HG03571 (cell line): ENCODE data around the gene NOX4.
"Not testable (repeated sequence)": the region's sequence is repeated elsewhere in the genome, so short reads cannot be mapped to it uniquely, and the experiment has no call there.

Experiments
- ATAC-seq: cut with Tn5 transposase; IDR thresholded peaks from one replicate; pipeline ENCODE4 v1.9.1; 2021; ENCODE audit not compliant: unreplicated experiment

NOX4 gene

DNA sequence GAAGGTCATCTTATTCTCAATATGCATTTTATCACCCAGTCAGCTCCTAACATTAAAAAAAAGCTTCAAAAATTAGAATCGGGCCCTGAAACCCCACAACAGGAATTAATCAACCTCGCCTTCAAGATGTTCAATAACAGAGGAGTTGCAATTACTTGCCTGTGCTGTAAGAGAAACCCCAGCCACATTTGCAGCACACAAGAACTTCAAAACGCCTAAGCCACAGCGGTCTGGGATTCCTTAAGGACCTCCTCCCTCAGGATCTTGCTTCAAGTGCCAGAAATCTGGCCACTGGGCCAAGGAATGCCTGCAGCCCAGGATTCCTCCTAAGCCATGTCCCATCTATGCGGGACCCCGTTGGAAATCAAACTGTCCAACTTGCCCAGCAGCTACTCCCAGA lies 108.2 kb downstream of the NOX4 start:
- ATAC-seq, result not testable (repeated sequence)

GRCh38 chr11:89381094-89381493 lies 110.1 kb downstream of the NOX4 start:
- ATAC-seq, result no peak

DNA sequence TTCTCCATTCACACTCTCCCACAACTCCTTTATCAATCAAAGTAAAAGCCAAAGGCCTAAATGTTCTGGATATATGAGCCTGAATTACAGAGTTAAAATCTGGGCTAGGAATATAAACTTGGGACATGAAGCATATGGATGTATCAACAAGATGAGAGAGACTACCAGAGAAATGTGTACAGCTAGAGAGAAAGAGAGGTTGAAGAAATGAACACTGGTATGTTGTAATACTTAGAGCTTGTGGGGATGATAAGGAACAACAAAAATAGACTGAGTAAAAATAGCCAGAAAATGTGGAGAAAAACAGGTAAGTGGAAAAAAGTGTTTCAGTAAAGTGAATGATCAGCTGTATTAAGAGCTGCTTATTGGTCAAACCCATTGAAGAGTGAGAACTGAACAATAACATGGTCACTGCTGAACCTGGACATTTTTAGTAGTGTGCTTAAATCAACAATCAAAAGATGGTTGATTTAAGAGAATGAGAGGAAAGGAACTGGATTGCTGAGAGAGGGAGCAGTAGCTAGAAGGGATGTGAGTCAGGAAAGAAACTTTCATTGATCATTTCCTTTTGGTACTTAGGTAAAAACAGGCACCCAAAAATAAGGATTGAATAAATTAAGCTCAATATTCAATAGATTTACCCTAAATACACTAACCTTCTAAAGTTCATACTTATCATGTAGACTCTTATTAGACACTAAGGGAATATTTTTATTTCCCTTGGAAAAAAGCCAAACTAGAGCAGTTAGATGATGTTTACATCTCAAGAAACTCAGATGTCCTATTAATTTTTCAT lies 111.0 kb downstream of the NOX4 start:
- not testable (repeated sequence) for ATAC-seq

DNA sequence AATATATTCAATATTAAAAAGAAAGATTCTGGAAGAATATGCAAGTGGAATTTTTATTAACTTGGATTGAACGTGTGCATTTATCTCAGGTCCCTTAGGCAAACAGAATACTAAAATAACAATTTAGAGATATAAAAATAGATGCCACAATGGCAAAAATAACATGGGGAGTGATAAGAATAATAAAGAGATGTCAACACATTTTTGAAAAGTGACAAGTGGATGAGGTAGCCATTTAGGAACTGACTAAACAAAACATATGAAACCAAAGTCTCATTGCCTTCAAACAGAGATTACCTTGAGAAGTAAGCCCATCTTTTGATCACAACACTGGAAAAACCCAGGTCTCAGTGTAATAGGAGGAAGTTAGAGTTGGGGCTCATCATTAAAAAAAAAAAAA lies 112.2 kb downstream of the NOX4 start:
- not testable (repeated sequence) for ATAC-seq

- ATAC-seq, result not testable (repeated sequence)
Observed at GRCh38 chr11:89369356-89369755, 121.8 kb downstream of the NOX4 start.

GRCh38 chr11:89364856-89365255 lies 126.3 kb downstream of the NOX4 start:
- not testable (repeated sequence) for ATAC-seq

DNA sequence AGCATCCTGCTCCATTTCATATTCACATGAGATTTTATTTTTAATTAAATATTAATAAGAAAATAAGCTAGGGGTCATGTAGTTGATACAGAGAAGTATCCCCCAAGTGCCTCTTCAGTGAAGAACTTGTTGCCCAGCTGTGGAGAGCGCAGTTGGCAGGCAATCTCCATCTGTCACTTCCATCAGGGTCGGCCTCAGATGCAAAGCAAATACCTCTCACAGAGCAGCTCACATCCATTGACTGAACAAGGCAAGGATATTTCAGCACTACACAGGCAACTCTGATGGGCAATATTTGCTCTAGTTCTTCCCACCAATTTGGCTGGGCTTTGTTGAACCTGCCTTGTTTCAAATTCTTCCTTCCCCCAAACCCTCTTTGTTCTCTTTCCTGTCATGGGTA lies 129.4 kb downstream of the NOX4 start:
- ATAC-seq, result no peak

GRCh38 chr11:89359208-89359607 lies 132.0 kb downstream of the NOX4 start:
- not testable (repeated sequence) for ATAC-seq

GRCh38 chr11:89358761-89359160 lies 132.4 kb downstream of the NOX4 start:
- ATAC-seq, result no peak

DNA sequence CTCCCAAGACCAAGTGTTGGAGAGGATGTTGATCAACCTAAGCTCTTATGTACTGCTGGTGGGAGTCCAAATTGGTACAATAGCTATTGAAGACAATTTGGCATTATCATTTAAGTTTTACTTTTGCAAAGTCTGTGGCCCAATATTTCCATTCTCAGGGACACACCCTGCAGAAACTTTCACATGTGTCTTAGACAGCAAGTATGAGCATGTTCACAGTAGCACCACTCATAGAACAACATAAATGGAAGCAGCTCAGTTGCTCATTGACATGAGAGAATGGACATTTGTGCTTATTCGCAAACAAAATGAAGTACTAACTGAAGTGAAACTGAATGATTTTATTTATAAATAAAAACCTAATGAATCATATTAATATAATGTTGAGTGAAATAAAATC lies 135.5 kb downstream of the NOX4 start:
- no peak for ATAC-seq

DNA sequence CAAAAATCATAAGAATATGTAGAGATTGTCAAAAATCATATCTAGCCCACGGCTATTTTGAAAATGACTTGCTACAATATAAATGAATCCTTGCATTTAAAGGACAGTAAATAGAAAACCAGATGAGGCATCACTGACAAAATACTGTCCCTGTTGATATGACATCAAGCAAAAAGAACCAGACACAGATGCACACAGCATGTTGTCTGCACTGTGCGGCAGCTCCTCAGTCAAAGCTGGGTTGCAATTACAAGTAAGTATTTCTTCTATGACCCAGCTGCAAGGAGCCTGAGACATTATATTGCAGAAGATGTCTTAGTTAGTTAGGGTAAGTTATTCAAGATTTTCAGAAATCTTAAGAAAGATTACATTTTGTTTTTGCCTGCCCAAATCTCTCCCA lies 136.7 kb downstream of the NOX4 start:
- not testable (repeated sequence) for ATAC-seq

DNA sequence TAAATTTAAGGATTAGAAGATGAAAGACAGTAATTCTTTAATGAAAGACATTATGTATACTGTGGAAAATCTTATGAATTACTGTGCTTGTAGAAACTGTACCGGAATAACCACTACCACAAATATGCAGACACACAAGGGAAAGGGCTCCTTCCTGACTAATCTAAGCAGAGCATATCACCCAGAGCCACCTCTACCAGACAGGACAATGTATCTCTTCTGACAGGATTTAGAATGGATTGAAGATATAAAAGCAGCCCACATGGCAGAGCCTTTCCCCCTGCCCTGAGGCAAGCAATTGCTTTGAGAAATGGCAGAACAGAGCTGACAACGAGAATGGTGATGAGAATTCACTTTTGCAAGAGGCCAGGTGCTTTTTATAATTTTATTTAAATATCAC lies 144.1 kb downstream of the NOX4 start:
- no peak for ATAC-seq

DNA sequence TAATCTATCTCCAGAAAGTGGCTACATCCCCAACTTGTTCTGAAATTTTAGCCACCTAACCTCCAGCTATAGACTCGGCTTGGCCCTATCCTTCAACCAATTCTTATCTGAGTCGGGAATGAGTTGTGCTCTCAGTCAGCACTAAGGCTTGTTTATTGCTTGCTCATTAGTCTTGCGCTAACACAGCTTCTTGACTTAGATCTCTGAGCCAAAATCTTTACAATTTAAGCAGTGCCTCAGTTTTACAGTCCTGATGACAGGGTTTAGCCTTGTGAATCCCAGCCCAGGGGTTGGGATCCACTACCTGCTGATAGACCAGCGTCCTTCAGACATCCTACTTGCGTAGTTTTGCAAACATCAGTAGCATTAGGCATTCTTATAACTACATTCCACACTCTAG lies 144.6 kb downstream of the NOX4 start:
- no peak for ATAC-seq

DNA sequence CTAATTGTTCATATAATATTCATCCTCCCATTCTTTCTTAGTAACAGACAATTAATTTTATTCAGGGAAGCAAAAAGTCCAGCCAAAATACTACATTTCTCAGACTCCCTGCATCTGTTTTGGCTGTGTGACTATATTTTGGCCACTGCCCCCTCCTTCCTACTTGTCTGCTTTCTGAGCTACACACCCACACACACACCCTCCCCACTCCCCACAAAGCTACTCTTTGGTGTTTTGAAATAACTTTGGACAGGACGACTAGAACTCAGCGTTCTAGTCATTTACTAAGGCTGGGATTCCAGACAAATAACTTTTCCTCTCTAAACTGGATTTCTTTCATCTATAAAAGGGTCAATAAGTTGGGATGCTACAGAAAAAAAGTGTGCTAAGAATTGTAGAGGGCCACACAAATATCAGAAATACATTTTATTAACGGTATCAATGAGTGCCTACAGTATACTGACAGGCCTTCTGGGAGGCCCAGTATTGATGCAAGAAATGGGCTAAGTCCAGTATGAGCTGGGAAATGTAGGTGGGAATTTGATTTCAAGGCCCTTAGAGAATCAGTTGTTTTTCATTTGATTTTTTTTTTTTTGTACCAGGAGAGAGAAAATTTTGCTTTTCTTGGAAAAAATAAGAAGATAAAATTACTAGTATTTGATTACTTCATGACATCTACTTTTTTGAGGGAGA lies 148.1 kb downstream of the NOX4 start:
- ATAC-seq, result not testable (repeated sequence)

GRCh38 chr11:89340450-89340849 lies 150.7 kb downstream of the NOX4 start:
- not testable (repeated sequence) for ATAC-seq

DNA sequence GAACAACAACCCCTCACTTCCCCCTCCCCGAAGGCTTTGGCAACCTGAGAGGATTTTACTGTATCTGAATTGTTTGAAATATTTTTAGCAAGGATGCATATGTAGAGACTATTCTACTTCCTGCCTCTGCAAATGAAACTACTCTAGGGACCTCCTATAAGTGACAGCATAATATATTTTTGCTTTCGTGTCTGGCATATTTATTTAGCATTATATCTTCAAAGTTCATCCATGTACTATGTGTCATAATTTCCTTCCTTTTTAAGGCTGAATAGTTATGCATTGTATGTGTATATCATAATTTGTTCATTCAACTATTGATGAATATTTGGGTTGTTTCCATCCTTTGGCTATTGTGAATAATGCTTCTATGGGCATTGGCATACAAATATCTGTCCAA lies 153.1 kb downstream of the NOX4 start:
- not testable (repeated sequence) for ATAC-seq

GRCh38 chr11:89337100-89337650 lies 154.0 kb downstream of the NOX4 start:
- ATAC-seq, result not testable (repeated sequence)

- not testable (repeated sequence) for ATAC-seq
Observed at GRCh38 chr11:89333704-89334103, 157.5 kb downstream of the NOX4 start.

GRCh38 chr11:89331940-89332339 lies 159.2 kb downstream of the NOX4 start:
- ATAC-seq, result not testable (repeated sequence)

- no peak for ATAC-seq
Observed at GRCh38 chr11:89327885-89328284, 163.3 kb downstream of the NOX4 start.

DNA sequence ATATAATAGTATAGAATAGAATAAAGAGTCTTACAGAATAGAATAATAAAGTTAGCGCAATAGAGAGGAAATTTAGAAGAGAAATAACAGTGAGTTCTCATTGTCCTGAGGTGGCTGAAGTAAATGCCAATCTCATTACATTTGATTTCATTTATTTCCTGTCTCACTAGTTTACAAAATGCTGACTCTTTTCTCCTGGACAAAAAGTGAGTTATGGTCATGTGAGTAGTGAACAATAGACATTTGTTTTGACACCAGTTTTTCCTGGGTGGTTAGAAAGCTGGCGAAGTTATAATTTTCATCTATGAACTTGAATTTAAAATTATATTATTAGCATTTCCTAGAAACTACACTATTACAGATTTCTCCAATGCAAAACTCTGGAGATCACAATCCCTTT lies 169.8 kb downstream of the NOX4 start:
- ATAC-seq, result no peak

- ATAC-seq, result not testable (repeated sequence)
Observed at GRCh38 chr11:89310607-89311006, 180.6 kb downstream of the NOX4 start.
